OCI-LY3 (cell line): ENCODE results near the gene TGOLN2.
"Not testable (repeated sequence)": the region's sequence is repeated elsewhere in the genome, so short reads cannot be mapped to it uniquely, and the experiment has no call there.

Experiments
- H2AFZ ChIP-seq: fragments of 200-600, 300-600 bp; shearing (Covaris generic); 2 replicates; pipeline ENCODE4 v1.6.0; 2014; ENCODE audit warnings: antibody characterized with exemption, low read depth, low read length
- H3K27ac ChIP-seq: fragments of 200-600, 300-600 bp; sonication (generic); 2 replicates; pipeline ENCODE4 v1.5.1; 2014; ENCODE audit warnings: mild to moderate bottlenecking, low read length, moderate library complexity, mixed read lengths
- H3K27me3 ChIP-seq: fragments of 200-600, 300-600 bp; sonication (generic); 2 replicates; pipeline ENCODE4 v1.6.1; 2014; ENCODE audit warnings: low read depth, low read length, mixed read lengths
- H3K36me3 ChIP-seq: fragments of 200-600, 300-600 bp; sonication (generic); replicated peaks from 2 replicates; pipeline ENCODE3; 2014; ENCODE audit warnings: low read depth, low read length, mixed read lengths
- H3K4me1 ChIP-seq: fragments of 300-600, 200-600 bp; sonication (generic); 2 replicates; pipeline ENCODE4 v1.6.1; 2014; ENCODE audit warnings: low read length, mixed read lengths
- H3K4me2 ChIP-seq: fragments of 200-600, 300-600 bp; sonication (generic); 2 replicates; pipeline ENCODE4 v1.6.1; 2014; ENCODE audit warnings: low read length, mixed read lengths
- H3K4me3 ChIP-seq: fragments of 300-600, 200-600 bp; sonication (generic); 2 replicates; pipeline ENCODE4 v1.5.1; 2014; ENCODE audit warnings: antibody characterized with exemption, mild to moderate bottlenecking, low read length, moderate library complexity
- H3K79me2 ChIP-seq: fragments of 300-600, 200-600 bp; shearing (Covaris generic); 2 replicates; pipeline ENCODE4 v1.6.1; 2014; ENCODE audit warnings: mild to moderate bottlenecking, low read length, mixed read lengths
- H3K9ac ChIP-seq: fragments of 300-600, 200-600 bp; shearing (Covaris generic); 2 replicates; pipeline ENCODE4 v1.6.0; 2014; ENCODE audit warnings: mild to moderate bottlenecking, low read length, moderate library complexity
- H3K9me3 ChIP-seq: fragments of 200-600, 300-600 bp; shearing (Covaris generic); 2 replicates; pipeline ENCODE4 v1.6.1; 2014; ENCODE audit warnings: low read length, mixed read lengths; ENCODE audit not compliant: insufficient read depth
- H4K20me1 ChIP-seq: fragments of 200-600, 300-600 bp; sonication (generic); 2 replicates; pipeline ENCODE4 v1.6.1; 2016; ENCODE audit warnings: low read length, mixed read lengths; ENCODE audit not compliant: insufficient read depth
- EZH2phosphoT487 ChIP-seq: fragments of 200-600 bp; shearing (Covaris generic); IDR thresholded peaks from 2 replicates; pipeline ENCODE4 v1.6.1; 2018; ENCODE audit warnings: antibody characterized with exemption, mixed run types, low read depth
- TF ChIP-seq, protein P1 (sequence below): fragments of 200-600, 300-600 bp; sonication (generic); IDR thresholded peaks from 2 replicates; pipeline ENCODE4 v1.5.1; 2014; ENCODE audit warnings: antibody characterized with exemption, low read length, low read depth

TGOLN2 gene

DNA sequence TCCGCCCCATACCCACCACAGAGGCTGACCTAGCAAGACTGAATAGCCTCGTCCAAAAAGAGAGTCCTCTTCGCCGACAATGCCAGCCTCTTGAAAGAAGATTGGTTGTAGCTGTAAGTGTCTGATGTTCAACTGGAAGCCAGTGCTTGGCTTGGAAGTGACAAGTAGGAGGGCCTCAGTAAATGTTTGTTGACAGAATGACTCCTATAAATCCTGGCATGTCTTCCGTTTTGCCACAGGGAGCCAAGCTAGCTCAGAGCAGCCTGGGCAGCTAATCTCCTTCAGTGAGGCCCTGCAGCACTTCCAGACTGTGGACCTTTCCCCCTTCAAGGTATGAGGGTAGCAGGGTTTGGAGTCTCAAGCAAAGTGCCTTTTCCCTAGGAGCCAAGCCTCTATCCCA lies 41.7 kb upstream of the TGOLN2 start:
- no peaks in the 10 kb centered on the region for H3K79me2 ChIP-seq
- H3K27me3 ChIP-seq = no peaks in the 10 kb centered on the region
- H3K4me2 ChIP-seq = no peak overlapping the region
- no peak overlapping the region for H3K4me3 ChIP-seq
- H3K27ac ChIP-seq = no peak overlapping the region
- TF ChIP-seq, protein P1, sequence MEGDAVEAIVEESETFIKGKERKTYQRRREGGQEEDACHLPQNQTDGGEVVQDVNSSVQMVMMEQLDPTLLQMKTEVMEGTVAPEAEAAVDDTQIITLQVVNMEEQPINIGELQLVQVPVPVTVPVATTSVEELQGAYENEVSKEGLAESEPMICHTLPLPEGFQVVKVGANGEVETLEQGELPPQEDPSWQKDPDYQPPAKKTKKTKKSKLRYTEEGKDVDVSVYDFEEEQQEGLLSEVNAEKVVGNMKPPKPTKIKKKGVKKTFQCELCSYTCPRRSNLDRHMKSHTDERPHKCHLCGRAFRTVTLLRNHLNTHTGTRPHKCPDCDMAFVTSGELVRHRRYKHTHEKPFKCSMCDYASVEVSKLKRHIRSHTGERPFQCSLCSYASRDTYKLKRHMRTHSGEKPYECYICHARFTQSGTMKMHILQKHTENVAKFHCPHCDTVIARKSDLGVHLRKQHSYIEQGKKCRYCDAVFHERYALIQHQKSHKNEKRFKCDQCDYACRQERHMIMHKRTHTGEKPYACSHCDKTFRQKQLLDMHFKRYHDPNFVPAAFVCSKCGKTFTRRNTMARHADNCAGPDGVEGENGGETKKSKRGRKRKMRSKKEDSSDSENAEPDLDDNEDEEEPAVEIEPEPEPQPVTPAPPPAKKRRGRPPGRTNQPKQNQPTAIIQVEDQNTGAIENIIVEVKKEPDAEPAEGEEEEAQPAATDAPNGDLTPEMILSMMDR = no peak
- TF ChIP-seq EZH2phosphoT487 = no peak
- H3K9ac ChIP-seq = no peak overlapping the region
- H3K9me3 ChIP-seq = no peaks in the 10 kb centered on the region
- H2AFZ ChIP-seq = no peak overlapping the region
- H3K4me1 ChIP-seq = no peaks in the 10 kb centered on the region
- H4K20me1 ChIP-seq = no peaks in the 10 kb centered on the region
- no peaks in the 10 kb centered on the region for H3K36me3 ChIP-seq

GRCh38 chr2:85368921-85369320 lies 41.1 kb upstream of the TGOLN2 start:
- H4K20me1 ChIP-seq = no peaks in the 10 kb centered on the region
- no peak overlapping the region for H3K27ac ChIP-seq
- H3K79me2 ChIP-seq = no peaks in the 10 kb centered on the region
- H3K9ac ChIP-seq = no peak overlapping the region
- H3K4me1 ChIP-seq = no peaks in the 10 kb centered on the region
- H3K9me3 ChIP-seq = no peaks in the 10 kb centered on the region
- TF ChIP-seq EZH2phosphoT487 = no peak
- TF ChIP-seq, protein P1 = no peak
- H3K4me2 ChIP-seq = no peak overlapping the region
- no peak overlapping the region for H2AFZ ChIP-seq
- no peak overlapping the region for H3K4me3 ChIP-seq
- H3K27me3 ChIP-seq = no peaks in the 10 kb centered on the region
- H3K36me3 ChIP-seq = no peaks in the 10 kb centered on the region

DNA sequence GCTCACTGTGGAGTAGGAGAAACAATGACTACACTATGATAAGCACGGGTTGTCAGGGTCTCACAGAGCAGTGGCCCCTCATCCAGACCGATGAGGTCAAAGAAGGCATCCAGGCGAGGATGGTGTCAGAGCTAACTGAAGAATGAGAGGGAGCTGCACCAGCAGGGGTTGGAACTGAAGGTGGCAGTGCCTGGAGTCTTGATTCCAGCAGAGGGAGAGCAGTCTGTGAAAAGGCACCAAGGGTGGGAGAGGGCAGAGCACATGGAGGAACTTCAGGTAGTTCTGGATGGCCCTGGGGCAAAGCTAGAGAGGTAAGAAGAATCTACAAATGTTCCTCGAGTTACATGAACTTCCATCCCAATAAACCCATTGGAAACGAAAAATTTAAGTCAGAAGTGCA lies 39.4 kb upstream of the TGOLN2 start:
- no peaks in the 10 kb centered on the region for H3K27me3 ChIP-seq
- no peaks in the 10 kb centered on the region for H4K20me1 ChIP-seq
- H2AFZ ChIP-seq = no peak overlapping the region
- H3K79me2 ChIP-seq = no peaks in the 10 kb centered on the region
- H3K9ac ChIP-seq = no peak overlapping the region
- H3K9me3 ChIP-seq = no peaks in the 10 kb centered on the region
- H3K27ac ChIP-seq = no peak overlapping the region
- TF ChIP-seq EZH2phosphoT487 = no peak
- TF ChIP-seq, protein P1 = no peak
- no peaks in the 10 kb centered on the region for H3K4me1 ChIP-seq
- H3K4me2 ChIP-seq = no peak overlapping the region
- H3K36me3 ChIP-seq = peaks cover 7% of the 10 kb centered on the region
- no peak overlapping the region for H3K4me3 ChIP-seq

DNA sequence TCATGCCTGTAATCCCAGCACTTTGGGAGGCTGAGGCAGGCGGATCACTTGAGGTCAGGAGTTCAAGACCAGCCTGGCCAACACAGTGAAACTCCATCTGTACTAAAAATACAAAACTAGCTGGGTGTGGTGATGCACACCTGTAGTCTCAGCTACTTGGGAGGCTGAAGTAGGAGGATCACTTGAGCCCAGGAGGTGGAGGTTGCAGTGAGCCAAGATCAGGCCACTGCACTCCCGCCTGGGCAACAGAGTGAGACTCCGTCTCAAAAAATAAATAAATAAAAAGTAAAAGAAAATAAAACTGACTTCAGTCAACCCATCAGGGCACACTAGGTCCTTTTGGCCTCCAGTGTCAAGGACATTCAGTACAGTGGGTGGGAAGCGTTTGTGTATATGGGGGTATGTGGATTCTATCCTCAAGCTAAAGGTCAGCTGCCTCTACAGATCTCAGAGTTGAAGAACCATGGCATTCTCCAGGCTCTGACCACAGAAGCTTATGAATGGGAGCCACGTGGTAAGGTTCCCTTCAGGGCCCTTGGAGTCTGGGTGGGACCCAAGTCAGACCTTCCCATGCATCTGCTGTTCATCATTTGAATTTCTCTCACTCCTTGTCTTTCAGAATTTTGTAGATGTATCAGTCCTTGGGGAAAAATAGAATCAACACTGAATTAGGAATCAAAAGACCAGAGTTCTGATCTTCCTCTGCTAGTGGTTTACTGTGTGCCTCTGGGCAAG lies 35.0 kb upstream of the TGOLN2 start:
- not testable (repeated sequence) for H3K9ac ChIP-seq, H3K27me3 ChIP-seq, H2AFZ ChIP-seq, H3K4me2 ChIP-seq, H3K9me3 ChIP-seq, H3K4me1 ChIP-seq, H3K4me3 ChIP-seq, H4K20me1 ChIP-seq, H3K79me2 ChIP-seq, H3K27ac ChIP-seq, H3K36me3 ChIP-seq
